GM21447 (cell line): ENCODE results near the gene TUBGCP2.

ENCODE experiments used
- ATAC-seq: cut with Tn5 transposase; IDR thresholded peaks from one replicate; pipeline ENCODE4 v1.9.1; 2021; ENCODE audit not compliant: unreplicated experiment

The TUBGCP2 gene

DNA sequence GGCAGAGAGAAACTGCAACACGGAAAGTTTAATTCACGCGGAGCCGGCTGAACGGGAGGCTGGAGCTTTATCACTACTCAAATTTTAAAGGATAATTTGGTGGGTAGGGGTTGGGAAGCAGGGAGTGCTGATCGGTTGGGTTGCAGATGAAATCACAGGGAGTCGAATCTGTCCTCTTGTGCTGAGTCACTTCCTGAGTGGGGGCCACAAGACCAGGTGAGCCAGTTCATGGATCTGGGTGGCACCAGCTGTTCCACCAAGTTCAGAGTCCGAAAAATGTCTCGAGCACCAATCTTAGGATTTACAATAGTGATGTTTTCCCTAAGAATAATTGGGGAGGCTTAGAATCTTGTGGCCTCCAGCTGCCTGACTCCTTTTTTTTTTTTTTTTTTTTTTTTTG is 34.9 kb upstream of the TUBGCP2 start:
- no peak for ATAC-seq

DNA sequence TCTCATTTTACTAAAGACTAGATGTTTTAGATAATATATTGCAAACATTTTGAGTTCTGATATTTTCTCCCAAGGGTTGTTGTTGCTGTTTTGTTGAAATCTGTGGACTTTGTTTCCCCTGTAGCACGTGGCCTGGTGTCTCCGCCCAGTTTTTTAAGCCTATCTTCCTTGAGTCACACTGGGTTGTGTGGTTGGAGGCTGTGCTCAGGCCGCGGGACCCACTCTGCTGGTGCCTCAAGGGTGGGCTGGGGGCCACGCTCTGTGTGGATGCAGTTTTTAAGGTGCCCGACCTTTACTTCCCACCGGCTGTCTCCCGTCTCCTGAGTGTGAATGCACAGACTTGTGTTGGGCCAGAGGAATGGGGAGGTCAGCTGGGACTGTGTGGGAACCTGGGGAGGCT is 34.3 kb upstream of the TUBGCP2 start:
- ATAC-seq, result no peak

DNA sequence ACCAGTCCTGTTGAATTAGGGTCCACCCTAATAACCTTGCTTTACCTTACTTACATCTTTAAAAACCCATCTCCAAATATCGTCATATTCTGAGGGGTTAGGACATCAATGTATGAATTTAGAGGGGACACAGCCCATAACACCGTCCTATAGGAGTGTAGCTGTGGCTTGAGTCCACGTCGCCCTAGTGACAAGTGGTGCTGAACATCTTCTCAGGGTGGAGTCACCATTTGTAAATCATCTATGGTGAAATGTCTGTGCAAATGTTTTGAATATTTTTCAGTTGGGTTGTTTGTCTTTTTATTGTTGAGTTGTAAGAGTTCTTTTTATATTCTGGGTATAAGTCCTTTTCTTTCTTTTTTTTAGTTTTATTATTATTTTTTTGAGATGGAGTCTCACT is 33.3 kb upstream of the TUBGCP2 start:
- ATAC-seq, result no peak

- ATAC-seq, result no peak
These were observed 31.2 kb upstream of the TUBGCP2 start for GRCh38 chr10:133339708-133340380.

GRCh38 chr10:133338080-133339071 is 29.7 kb upstream of the TUBGCP2 start:
- ATAC-seq, result no peak

- no peak for ATAC-seq
These were observed 28.7 kb upstream of the TUBGCP2 start for GRCh38 chr10:133337370-133337725.

GRCh38 chr10:133336577-133337369 is 28.1 kb upstream of the TUBGCP2 start, which contains the start of gene CALY:
CALY (minus strand) TSS chr10:133336896; CDS start chr10:133328989, 7,907 bp downstream.
- ATAC-seq, result no peak

- ATAC-seq, result no peak
These were observed 27.5 kb upstream of the TUBGCP2 start for GRCh38 chr10:133336118-133336576.

GRCh38 chr10:133335246-133336117 is 26.8 kb upstream of the TUBGCP2 start:
- peak; percentile 52 for ATAC-seq

- ATAC-seq, result no peak
These were observed 26.0 kb upstream of the TUBGCP2 start for GRCh38 chr10:133334503-133335245.

DNA sequence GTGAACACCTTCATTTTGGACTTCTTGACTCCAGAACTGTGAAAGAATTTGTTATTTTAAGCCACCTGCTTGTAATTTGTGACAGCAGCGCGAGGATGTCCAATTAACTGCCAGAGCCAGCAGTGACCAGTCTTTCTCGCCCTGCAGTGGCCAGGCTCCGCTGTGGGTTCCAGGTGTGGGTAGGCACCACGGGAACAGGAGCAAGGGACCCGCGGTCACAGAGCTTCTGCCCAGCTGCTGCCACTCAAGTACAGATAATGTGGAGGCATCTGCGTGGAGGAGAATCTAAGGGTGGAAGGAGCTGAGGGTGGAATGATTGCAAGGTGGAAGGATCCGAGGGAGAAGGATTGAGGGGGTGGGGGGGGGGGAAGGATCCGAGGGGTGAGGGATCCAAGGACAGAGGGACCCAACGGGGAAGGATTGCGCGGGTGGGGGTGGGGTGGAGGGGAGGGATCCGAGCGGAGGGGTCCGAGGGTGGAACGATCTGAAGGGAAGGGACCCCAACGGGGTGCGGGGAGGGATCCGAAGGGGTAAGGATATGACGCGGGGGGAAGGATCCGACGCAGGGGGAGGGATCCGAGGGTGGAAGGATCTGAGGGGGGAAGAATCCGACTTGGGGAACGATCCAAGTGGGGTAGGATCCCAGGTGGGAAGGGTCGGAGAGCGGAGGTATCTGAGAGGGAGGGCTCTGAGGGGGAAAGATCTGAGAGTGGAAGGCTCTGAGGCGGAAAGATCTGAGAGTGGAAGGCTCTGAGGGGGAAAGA is 24.4 kb upstream of the TUBGCP2 start:
- no peak for ATAC-seq

- peak; percentile 92 for ATAC-seq
These were observed 21.0 kb upstream of the TUBGCP2 start for GRCh38 chr10:133329491-133330202.

DNA sequence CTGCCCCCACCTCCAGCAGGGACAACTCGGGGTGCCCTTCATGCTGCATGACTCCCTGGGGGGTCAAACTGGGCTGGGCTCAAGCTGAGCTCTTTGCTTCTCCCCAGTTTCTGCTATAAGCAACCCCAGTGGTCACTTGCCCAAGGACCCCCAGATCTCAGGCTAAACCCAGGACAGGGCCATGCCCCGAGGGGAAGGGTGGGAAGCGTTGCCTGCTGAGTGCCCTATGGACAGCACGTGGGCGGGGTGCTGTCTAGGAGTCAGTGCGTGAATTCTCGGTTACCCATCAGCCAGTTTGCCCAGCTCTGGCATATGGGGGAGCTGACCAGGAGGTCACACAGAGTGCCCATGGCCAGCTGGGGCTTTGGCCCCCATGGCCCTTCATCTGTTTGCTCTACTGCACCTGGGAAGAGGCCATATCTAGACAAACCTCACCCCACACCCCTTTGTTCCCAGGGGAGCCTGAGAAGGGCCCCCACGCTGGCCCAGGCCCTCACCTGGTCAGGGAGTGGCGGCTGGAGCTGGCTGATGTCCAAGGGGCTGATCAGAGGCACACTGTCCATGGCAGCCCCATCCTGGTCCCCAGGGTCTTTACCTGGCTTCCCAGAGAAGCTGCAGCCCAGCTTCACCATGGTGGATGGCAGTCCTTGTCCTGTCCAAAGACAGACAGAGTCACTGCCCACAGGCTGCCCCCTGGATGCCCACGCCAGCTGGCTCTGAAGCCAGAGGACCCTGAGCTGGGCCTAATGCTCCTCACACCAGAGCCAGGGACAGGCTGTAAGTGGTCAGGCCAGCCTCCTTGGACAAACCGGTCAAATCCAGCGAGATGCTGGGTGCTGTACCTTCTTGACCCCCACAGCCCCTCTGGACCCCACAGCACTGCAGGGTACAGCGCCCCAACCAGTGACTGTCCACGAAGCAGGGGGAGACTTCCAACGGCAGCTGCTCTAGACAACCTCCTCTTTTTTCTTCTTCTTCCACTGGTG is 20.0 kb upstream of the TUBGCP2 start:
- ATAC-seq, result no peak

- ATAC-seq, result no peak
These were observed 19.1 kb upstream of the TUBGCP2 start for GRCh38 chr10:133327651-133328357.

- no peak for ATAC-seq
These were observed 18.3 kb upstream of the TUBGCP2 start for GRCh38 chr10:133326745-133327650.
